ENCODE data around the gene ADCY2.

Gene ADCY2

DNA sequence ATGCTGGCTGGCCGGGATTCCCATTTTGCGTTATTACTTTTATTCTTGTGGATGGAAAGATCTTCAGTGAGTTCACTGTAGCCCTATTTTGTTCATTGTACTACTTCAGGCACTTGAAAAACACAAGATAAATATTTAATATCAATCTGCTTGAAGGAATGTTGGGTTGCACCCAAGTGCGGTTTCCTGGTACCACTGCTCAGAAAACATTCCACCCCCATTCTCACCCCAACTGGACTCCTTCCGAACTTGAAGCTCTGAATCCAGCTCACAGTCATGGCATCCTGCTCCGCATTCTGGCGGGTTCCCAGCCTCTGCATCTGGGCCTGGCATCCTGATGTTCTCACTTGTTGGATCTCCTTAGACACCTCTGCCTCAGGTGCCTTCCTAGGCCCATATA is 351.8 kb downstream of the ADCY2 start:
- no peak for DNase-seq
- Histone ChIP-seq H3K27ac (no peak overlapping the region), H3K36me3 (no peaks in the 10 kb centered on the region), H3K4me3 (no peak overlapping the region), H3K27me3 (no peaks in the 10 kb centered on the region), H3K4me1 (peaks cover 0 to 3% (median 0%) of the 10 kb centered on the region in 4 donors), H3K9me3 (no peaks in the 10 kb centered on the region)
- intact Hi-C loops (cut with DNase I; ENCODE audit: low total_unique reads) = loop anchor here (5.0 kb wide), 1 partner anchor 980 kb away; no protein-coding TSS in a partner anchor
- TF ChIP-seq, protein P1, sequence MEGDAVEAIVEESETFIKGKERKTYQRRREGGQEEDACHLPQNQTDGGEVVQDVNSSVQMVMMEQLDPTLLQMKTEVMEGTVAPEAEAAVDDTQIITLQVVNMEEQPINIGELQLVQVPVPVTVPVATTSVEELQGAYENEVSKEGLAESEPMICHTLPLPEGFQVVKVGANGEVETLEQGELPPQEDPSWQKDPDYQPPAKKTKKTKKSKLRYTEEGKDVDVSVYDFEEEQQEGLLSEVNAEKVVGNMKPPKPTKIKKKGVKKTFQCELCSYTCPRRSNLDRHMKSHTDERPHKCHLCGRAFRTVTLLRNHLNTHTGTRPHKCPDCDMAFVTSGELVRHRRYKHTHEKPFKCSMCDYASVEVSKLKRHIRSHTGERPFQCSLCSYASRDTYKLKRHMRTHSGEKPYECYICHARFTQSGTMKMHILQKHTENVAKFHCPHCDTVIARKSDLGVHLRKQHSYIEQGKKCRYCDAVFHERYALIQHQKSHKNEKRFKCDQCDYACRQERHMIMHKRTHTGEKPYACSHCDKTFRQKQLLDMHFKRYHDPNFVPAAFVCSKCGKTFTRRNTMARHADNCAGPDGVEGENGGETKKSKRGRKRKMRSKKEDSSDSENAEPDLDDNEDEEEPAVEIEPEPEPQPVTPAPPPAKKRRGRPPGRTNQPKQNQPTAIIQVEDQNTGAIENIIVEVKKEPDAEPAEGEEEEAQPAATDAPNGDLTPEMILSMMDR (IDR thresholded peaks at IDR 0.05) = no peak

DNA sequence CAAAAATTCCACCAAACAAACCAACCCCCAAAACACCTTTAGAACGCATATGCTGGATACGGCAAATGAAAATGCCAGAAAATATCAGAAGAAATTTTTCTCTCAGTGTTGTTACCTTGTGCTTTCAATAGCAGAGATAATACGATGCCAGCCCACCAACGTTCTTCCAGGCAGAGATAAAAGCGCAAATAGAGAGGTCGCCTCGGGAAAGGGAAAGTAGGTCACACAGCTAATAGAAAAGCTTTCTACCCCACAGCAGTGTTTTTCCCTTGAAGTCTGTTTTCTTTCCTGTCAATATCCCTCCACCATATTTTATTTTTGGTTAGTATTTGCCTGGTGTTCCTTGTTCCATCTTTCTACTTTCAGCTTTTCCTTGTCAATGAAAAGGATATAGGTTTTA is 353.7 kb downstream of the ADCY2 start:
- intact Hi-C loops (cut with DNase I; ENCODE audit: low total_unique reads) = loop anchor here (5.0 kb wide), 2 partner anchors 352 to 982 kb away; partner anchors contain the start of gene ADCY2

DNA sequence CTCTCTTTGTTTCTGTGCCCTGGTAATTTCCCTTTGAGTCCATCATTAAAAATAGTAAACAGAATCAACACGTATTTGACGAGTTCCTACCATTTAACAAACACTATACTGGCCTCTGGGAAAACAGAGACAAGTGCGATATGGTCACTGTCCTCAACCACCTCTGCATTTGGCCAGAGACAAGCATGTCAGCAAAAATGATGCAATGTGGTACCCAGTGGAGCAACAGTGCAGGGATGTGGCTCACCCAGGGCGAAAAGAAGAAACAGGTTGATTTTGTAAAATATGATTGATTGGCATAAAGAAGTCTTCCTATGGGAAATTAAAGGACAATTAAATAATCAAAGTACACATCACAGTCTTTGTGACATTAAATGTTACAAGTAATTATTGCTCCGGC is 355.9 kb downstream of the ADCY2 start:
- Histone ChIP-seq H3K4me3 (no peak overlapping the region), H3K9me3 (no peaks in the 10 kb centered on the region), H3K4me1 (no peaks in the 10 kb centered on the region), H3K27ac (no peak overlapping the region), H3K36me3 (no peaks in the 10 kb centered on the region), H3K27me3 (no peaks in the 10 kb centered on the region)
- no peak for DNase-seq
- intact Hi-C loops (cut with DNase I; ENCODE audit: low total_unique reads) = loop anchor here (5.0 kb wide), 1 partner anchor 355 kb away; the partner anchor contains the start of gene ADCY2
- TF ChIP-seq, protein P1 (IDR thresholded peaks at IDR 0.05) = no peak

More for the DNA sequence above, 353.7 kb downstream of the ADCY2 start:
- TF ChIP-seq, protein P1 (IDR thresholded peaks at IDR 0.05) = no peak
- Histone ChIP-seq H3K27me3 (no peaks in the 10 kb centered on the region), H3K4me3 (no peak overlapping the region), H3K9me3 (no peaks in the 10 kb centered on the region), H3K36me3 (no peaks in the 10 kb centered on the region), H3K4me1 (peaks cover 0 to 3% (median 0%) of the 10 kb centered on the region in 4 donors), H3K27ac (no peak overlapping the region)
- no peak for DNase-seq

DNA sequence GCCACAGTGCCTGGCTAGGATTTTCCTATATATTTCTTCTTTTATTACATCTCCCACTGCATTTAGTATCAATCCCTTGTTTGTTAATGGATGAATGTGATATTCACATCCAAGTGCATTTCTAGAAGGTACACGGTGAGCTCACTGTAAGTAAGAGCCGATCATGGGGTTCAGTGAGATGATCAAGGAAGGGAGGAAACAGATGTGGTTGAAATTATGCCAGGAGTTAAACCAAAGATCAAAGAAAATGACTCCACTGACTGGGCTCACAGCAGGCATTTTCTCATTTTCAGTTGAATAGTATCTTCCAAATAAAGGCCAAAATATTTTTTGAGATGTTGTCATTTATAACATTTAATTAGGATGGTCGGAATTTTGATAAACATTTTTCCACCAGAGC is 357.2 kb downstream of the ADCY2 start:
- TF ChIP-seq, protein P1 (IDR thresholded peaks at IDR 0.05) = no peak
- no peaks in the 10 kb centered on the region for H3K36me3 ChIP-seq
- no peak overlapping the region for H3K4me3 ChIP-seq
- no peaks in the 10 kb centered on the region for H3K27me3 ChIP-seq
- H3K27ac ChIP-seq = no peak overlapping the region
- intact Hi-C loops (cut with DNase I; ENCODE audit: low total_unique reads) = loop anchor here (5.0 kb wide), 1 partner anchor 356 kb away; the partner anchor contains the start of gene ADCY2
- no peaks in the 10 kb centered on the region for H3K9me3 ChIP-seq
- no peak for DNase-seq
- no peaks in the 10 kb centered on the region for H3K4me1 ChIP-seq

DNA sequence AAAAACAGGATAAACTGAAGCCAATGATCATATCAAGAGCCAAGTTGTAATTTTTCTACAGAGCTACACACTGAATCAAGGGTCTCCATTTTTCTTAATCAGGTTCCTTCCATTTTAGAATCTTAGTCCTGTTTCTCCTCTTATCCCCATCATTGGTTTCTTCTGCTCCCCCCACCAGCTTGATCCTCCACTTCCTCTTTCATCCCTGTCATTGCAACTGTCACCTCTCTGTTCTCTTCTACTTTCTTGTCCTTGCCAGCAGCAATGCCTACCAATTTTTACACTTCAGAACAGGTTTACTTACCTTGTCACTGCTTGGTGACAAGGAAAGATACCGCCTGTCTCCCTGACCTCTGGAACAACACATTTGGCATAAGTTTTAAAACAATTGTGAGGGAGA is 357.7 kb downstream of the ADCY2 start:
- no peak overlapping the region for H3K4me3 ChIP-seq
- intact Hi-C loops (cut with DNase I; ENCODE audit: low total_unique reads) = loop anchor here (5.0 kb wide), 1 partner anchor 356 kb away; the partner anchor contains the start of gene ADCY2
- no peaks in the 10 kb centered on the region for H3K9me3 ChIP-seq
- no peak overlapping the region for H3K27ac ChIP-seq
- TF ChIP-seq, protein P1 (IDR thresholded peaks at IDR 0.05) = no peak
- H3K4me1 ChIP-seq = no peaks in the 10 kb centered on the region
- no peaks in the 10 kb centered on the region for H3K27me3 ChIP-seq
- DNase-seq = no peak
- H3K36me3 ChIP-seq = no peaks in the 10 kb centered on the region
